Measurements from ENCODE around the gene PRKAR2B. TPM values are rescaled to one million over a fixed set of nuclear protein-coding genes. Genes with fewer than 3 reads are reported as not detected.

Gene PRKAR2B
- total and polyA plus RNA-seq, 9 donors = 24.2 to 84.9 (median 43.7) TPM

DNA sequence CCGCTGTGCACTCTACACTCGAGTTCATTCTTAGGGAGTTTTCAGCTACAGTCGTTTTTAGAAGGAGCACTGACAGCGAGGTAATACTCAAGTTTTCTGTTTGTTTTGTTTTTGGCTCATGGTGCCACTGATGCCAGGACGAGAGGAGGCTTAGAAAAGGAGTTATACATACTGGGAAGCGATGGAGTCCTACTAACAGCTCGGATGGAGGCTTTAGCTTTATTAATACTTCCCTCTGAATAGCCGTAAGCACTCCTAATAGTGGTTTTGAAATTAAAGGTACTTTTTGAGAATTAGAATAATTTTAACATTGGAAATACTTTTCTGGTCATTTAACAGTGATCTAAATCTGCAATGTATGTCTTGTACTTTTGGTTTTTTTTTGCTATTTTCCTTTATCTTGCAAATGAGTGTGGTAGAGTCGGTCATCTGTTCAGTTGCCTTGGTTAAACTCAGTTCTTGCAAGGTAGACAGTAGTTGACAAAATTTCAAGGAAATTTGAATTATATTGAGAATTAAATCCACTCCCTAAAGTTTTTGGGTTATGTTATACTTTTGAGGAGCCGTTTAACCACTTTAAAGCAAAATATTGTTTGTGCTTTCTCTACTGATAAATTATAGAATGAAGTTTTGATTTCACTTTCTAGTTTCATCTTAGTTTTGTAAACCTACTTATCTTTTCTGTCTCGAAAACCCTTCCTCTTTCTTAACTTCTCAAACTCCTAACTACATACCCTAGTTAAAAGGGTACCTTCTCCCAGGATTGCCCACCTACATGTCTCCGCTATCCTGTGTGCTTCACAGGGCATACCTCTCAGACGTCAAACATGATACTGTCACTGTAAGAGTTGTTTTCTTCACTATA, 125.8 kb downstream of the PRKAR2B start:
- Histone ChIP-seq H3K27ac (peak overlapping the region; percentile 98 to 99), H3K9me3 (no peaks in the 10 kb centered on the region), H3K36me3 (no peaks in the 10 kb centered on the region), H3K4me1 (ENCODE audit: insufficient read depth) (peaks cover 13% of the 10 kb centered on the region), H3K4me3 (peak overlapping the region; percentile 99), H3K27me3 (no peaks in the 10 kb centered on the region)
- intact Hi-C loops (cut with DNase I) = no loop called here
- TF ChIP-seq EP300 (IDR thresholded peaks at IDR 0.05) (no peak), POLR2A (IDR thresholded peaks at IDR 0.05) (no peak)
- WGBS, 3 donors = 7 to 10% (median 9%) methylated on average over 13 of the region's 13 CpGs
- DNase-seq = no peak

DNA sequence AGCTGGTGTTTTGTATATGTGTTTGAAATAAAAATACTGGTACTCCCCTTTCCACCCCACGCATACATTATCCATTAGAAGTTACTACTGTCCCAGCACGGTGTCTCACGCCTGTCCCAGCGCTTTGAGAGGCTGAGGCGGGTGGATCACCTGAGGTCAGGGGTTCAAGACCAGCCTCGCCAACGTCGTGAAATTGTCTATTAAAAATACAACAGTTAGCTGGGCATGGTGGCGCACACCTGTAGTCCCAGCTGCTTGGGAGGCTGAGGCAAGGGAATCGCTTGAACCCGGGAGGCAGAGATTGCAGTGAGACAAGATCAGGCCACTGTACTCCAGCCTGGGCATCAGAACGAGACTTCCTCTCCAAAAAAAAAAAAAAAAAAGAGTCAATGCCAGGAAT, 127.0 kb downstream of the PRKAR2B start:
- intact Hi-C loops (cut with DNase I) = no loop called here
- Histone ChIP-seq H3K27me3 (no peaks in the 10 kb centered on the region), H3K9me3 (no peaks in the 10 kb centered on the region), H3K27ac (no peak overlapping the region), H3K36me3 (no peaks in the 10 kb centered on the region), H3K4me1 (ENCODE audit: insufficient read depth) (peaks cover 17% of the 10 kb centered on the region), H3K4me3 (no peak overlapping the region)
- 81 to 91% (median 86%) methylated on average over 12 of the region's 12 CpGs for WGBS, 3 donors
- TF ChIP-seq POLR2A (IDR thresholded peaks at IDR 0.05) (no peak), EP300 (IDR thresholded peaks at IDR 0.05) (no peak)
- TF ChIP-seq, protein P1, sequence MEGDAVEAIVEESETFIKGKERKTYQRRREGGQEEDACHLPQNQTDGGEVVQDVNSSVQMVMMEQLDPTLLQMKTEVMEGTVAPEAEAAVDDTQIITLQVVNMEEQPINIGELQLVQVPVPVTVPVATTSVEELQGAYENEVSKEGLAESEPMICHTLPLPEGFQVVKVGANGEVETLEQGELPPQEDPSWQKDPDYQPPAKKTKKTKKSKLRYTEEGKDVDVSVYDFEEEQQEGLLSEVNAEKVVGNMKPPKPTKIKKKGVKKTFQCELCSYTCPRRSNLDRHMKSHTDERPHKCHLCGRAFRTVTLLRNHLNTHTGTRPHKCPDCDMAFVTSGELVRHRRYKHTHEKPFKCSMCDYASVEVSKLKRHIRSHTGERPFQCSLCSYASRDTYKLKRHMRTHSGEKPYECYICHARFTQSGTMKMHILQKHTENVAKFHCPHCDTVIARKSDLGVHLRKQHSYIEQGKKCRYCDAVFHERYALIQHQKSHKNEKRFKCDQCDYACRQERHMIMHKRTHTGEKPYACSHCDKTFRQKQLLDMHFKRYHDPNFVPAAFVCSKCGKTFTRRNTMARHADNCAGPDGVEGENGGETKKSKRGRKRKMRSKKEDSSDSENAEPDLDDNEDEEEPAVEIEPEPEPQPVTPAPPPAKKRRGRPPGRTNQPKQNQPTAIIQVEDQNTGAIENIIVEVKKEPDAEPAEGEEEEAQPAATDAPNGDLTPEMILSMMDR (IDR thresholded peaks at IDR 0.05) = no peak
- DNase-seq = peak in 2 of 5 donors; percentile 32 to 33

DNA sequence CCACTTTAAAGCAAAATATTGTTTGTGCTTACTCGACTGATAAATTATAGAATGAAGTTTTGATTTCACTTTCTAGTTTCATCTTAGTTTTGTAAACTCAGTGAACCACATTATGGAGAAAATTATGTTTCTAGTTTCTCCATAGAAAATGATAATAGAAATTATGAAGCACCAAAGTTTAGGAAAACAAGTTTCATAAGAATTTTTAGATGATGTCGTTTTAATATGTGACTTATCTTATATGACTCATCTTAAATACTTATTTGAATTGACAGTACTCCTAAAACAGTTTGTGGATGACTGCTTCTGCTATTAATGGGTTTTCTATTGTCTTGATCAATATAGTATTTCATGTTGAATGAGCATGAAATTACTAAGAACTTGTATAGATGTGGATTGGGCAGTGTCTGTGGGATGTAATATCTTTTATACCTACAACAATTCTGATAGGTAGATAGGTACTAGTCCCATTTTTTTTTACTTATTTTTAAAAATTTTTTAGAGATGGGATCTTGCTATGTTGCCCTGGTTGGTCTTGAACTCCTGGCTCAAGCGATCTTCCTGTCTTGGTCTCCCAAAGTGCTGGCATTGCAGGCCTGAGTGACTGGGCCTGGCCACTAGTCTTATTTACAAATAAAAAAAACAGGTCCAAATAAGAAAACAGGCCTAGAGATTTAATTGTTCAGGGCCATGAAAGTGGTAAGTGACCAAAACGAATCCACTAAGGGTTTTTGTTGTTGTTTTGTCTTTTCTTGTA, 127.9 kb downstream of the PRKAR2B start:
- TF ChIP-seq POLR2A (IDR thresholded peaks at IDR 0.05) (no peak), EP300 (IDR thresholded peaks at IDR 0.05) (no peak)
- TF ChIP-seq, protein P1 (IDR thresholded peaks at IDR 0.05) = no peak
- Histone ChIP-seq H3K9me3 (no peaks in the 10 kb centered on the region), H3K4me3 (no peak overlapping the region), H3K36me3 (no peaks in the 10 kb centered on the region), H3K27me3 (no peaks in the 10 kb centered on the region), H3K27ac (no peak overlapping the region), H3K4me1 (ENCODE audit: insufficient read depth) (peaks cover 17% of the 10 kb centered on the region)
- intact Hi-C loops (cut with DNase I) = no loop called here
- WGBS, 3 donors = 49 to 62% (median 52%) methylated on average over 4 of the region's 4 CpGs
- no peak for DNase-seq

DNA sequence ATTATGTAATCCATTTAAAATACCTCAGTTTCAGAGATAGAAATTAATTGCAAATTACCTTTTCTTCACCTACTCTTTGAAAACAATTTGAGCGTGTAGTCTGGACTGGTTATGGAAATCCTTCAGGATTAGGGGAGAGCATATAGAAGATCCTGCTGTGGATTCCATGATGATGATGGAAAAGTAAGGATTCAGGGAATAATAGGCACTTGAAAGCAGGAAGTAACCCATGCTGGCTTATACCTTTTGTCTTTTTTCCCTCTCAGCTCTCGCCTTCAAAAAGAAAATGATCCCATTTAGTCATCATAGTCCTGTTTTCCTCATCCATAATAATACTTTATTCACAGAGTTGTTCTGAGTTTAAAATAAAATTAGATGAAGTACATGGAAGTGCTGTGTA, 128.7 kb downstream of the PRKAR2B start:
- H3K36me3 ChIP-seq = no peaks in the 10 kb centered on the region
- DNase-seq = no peak
- H3K4me1 ChIP-seq (ENCODE audit: insufficient read depth) = peaks cover 17% of the 10 kb centered on the region
- no peaks in the 10 kb centered on the region for H3K27me3 ChIP-seq
- no peaks in the 10 kb centered on the region for H3K9me3 ChIP-seq
- intact Hi-C loops (cut with DNase I) = no loop called here
- no peak overlapping the region for H3K27ac ChIP-seq
- TF ChIP-seq POLR2A (IDR thresholded peaks at IDR 0.05) = no peak
- no peak for TF ChIP-seq EP300 (IDR thresholded peaks at IDR 0.05)
- TF ChIP-seq, protein P1 (IDR thresholded peaks at IDR 0.05) = no peak
- 89 to 92% (median 89%) methylated on average over 2 of the region's 2 CpGs for WGBS, 3 donors
- no peak overlapping the region for H3K4me3 ChIP-seq
